ENCODE measurements around the gene ZFTA. TPM values are rescaled to one million over a fixed set of nuclear protein-coding genes. Genes with fewer than 3 reads are reported as not detected.

ZFTA gene
- total RNA-seq, 4 donors from 2014 or later = 3.3 to 5.0 (median 4.8) TPM

DNA sequence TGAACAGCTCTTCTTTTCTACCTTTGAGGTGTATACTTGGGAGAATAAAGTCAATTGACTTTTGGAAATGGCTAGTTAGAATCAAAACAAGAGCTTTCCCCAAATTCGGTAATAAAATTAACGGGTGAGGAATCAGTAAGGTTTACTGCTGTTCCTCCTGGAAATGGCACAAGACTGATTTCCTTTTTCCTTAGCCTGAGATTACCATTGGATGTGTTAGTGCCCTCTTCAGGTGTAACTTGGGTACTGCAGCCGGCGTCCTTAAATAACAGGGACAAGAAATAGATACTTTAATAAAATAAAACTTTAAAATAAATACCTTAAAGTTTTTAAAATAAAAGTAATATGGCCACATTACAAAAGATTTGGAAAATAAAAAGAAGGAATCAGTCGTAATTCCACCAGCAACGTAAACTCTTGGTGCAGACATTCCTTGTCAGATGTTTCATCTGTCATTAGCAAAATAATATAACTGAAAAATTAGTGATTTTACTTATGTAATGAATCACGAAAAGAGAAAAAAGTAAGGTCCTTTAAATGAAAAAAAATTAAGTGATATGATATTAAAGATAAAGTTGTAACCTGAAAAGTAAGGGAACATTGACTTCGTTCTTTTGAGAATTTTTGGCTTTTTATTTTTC, 29.7 kb downstream of the ZFTA start:
- H3K9me3 ChIP-seq = no peaks in the 10 kb centered on the region
- H3K36me3 ChIP-seq = no peaks in the 10 kb centered on the region
- TF ChIP-seq, protein P1, sequence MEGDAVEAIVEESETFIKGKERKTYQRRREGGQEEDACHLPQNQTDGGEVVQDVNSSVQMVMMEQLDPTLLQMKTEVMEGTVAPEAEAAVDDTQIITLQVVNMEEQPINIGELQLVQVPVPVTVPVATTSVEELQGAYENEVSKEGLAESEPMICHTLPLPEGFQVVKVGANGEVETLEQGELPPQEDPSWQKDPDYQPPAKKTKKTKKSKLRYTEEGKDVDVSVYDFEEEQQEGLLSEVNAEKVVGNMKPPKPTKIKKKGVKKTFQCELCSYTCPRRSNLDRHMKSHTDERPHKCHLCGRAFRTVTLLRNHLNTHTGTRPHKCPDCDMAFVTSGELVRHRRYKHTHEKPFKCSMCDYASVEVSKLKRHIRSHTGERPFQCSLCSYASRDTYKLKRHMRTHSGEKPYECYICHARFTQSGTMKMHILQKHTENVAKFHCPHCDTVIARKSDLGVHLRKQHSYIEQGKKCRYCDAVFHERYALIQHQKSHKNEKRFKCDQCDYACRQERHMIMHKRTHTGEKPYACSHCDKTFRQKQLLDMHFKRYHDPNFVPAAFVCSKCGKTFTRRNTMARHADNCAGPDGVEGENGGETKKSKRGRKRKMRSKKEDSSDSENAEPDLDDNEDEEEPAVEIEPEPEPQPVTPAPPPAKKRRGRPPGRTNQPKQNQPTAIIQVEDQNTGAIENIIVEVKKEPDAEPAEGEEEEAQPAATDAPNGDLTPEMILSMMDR (IDR thresholded peaks at IDR 0.05) = peak; percentile 79 to 93
- TF ChIP-seq EP300 (IDR thresholded peaks at IDR 0.05) (no peak), POLR2AphosphoS5 (IDR thresholded peaks at IDR 0.05) (no peak)
- H3K27ac ChIP-seq = no peak overlapping the region
- DNase-seq (ENCODE audit: low spot score in 2 of 2) = peak in 1 of 2 donors; percentile 81
- H3K27me3 ChIP-seq = no peaks in the 10 kb centered on the region
- 17% methylated on average over 8 of the region's 8 CpGs for WGBS
- peaks cover 7% of the 10 kb centered on the region for H3K4me1 ChIP-seq
- H3K4me3 ChIP-seq = no peak overlapping the region

DNA sequence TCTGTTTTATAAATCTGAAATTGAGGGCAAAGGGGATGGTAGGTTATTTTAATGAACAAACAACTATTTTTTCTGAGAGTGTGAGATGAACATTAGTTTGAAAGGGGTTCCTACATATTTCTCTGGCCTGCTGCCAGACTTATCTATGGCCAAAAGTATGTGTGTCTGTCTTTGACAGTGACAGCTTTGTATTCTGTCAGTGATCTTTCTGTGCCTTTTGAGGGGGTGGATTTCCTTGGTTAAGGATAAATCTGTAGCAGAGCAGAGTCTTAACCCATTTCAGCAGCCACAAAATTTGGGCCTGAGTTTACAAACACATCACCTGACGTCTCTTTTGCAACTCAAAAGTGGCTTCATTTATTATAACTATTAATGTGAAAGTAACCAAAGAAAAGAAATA, 30.9 kb downstream of the ZFTA start:
- Histone ChIP-seq H3K27me3 (no peaks in the 10 kb centered on the region), H3K4me3 (no peak overlapping the region), H3K27ac (no peak overlapping the region), H3K36me3 (no peaks in the 10 kb centered on the region), H3K4me1 (peaks cover 7% of the 10 kb centered on the region), H3K9me3 (no peaks in the 10 kb centered on the region)
- no peak for TF ChIP-seq EP300 (IDR thresholded peaks at IDR 0.05)
- no peak for TF ChIP-seq POLR2AphosphoS5 (IDR thresholded peaks at IDR 0.05)
- WGBS = 82% methylated on average over 1 of the region's 1 CpG
- DNase-seq (ENCODE audit: low spot score in 2 of 2) = no peak

GRCh38 chr11:63736864-63737263, 31.7 kb downstream of the ZFTA start:
- H3K27me3 ChIP-seq = no peaks in the 10 kb centered on the region
- TF ChIP-seq POLR2A (IDR thresholded peaks at IDR 0.05) = no peak
- no peak for TF ChIP-seq POLR2AphosphoS5 (IDR thresholded peaks at IDR 0.05)
- TF ChIP-seq EP300 (IDR thresholded peaks at IDR 0.05) = no peak
- TF ChIP-seq, protein P1 (IDR thresholded peaks at IDR 0.05) = no peak
- WGBS = 98% methylated on average over 4 of the region's 4 CpGs
- peaks cover 7% of the 10 kb centered on the region for H3K4me1 ChIP-seq
- H3K27ac ChIP-seq = no peak overlapping the region
- H3K36me3 ChIP-seq = no peaks in the 10 kb centered on the region
- no peak overlapping the region for H3K4me3 ChIP-seq
- no peak for DNase-seq (ENCODE audit: low spot score in 2 of 2)
- no peaks in the 10 kb centered on the region for H3K9me3 ChIP-seq

GRCh38 chr11:63729326-63729725, 39.2 kb downstream of the ZFTA start:
- no peak overlapping the region for H3K4me3 ChIP-seq
- H3K27me3 ChIP-seq = no peaks in the 10 kb centered on the region
- WGBS = 83% methylated on average over 3 of the region's 3 CpGs

DNA sequence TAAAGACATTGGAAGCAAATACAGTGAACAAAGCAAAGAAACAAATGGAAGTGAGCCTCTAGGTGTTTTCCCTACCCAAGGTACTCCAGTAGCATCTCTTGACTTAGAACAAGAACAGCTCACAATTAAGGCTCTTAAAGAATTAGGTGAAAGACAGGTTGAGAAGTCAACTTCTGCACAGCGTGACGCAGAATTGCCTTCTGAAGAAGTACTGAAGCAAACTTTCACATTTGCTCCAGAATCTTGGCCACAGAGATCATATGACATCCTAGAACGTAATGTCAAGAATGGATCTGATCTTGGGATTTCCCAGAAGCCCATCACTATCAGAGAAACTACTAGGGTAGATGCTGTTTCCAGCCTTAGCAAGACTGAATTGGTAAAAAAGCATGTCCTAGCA, 48.0 kb downstream of the ZFTA start:
- 94% methylated on average over 3 of the region's 3 CpGs for WGBS

More at GRCh38 chr11:63729326-63729725, 39.2 kb downstream of the ZFTA start:
- no peaks in the 10 kb centered on the region for H3K9me3 ChIP-seq
- H3K4me1 ChIP-seq = no peaks in the 10 kb centered on the region
- no peak for DNase-seq (ENCODE audit: low spot score in 2 of 2)
- no peak overlapping the region for H3K27ac ChIP-seq
- no peaks in the 10 kb centered on the region for H3K36me3 ChIP-seq
- TF ChIP-seq POLR2A (IDR thresholded peaks at IDR 0.05) = no peak
- TF ChIP-seq EP300 (IDR thresholded peaks at IDR 0.05) = no peak
- TF ChIP-seq, protein P1 (IDR thresholded peaks at IDR 0.05) = no peak
- TF ChIP-seq POLR2AphosphoS5 (IDR thresholded peaks at IDR 0.05) = no peak

More for the DNA sequence above, 48.0 kb downstream of the ZFTA start:
- no peaks in the 10 kb centered on the region for H3K36me3 ChIP-seq
- H3K27me3 ChIP-seq = no peaks in the 10 kb centered on the region
- DNase-seq (ENCODE audit: low spot score in 2 of 2) = no peak
- H3K9me3 ChIP-seq = no peaks in the 10 kb centered on the region
- no peaks in the 10 kb centered on the region for H3K4me1 ChIP-seq
- no peak overlapping the region for H3K27ac ChIP-seq
- no peak overlapping the region for H3K4me3 ChIP-seq
- TF ChIP-seq POLR2A (IDR thresholded peaks at IDR 0.05) (no peak), POLR2AphosphoS5 (IDR thresholded peaks at IDR 0.05) (no peak), EP300 (IDR thresholded peaks at IDR 0.05) (no peak)
- TF ChIP-seq, protein P1 (IDR thresholded peaks at IDR 0.05) = no peak

Measured in suprapubic skin (tissue), 4 donors.